K562 (cell line): Measurements from ENCODE around the gene FARSB. TPM values are rescaled to one million over a fixed set of nuclear protein-coding genes. Genes with fewer than 3 reads are reported as not detected.

Experiments used
- ATAC-seq: fragments of 200-7000 bp; cut with Tn5 transposase; 3 replicates; pipeline ENCODE4 v1.9.1; 2020; ENCODE audit warnings: moderate library complexity
- BruUV-seq: library from RNA; stranded (reverse); fragments of 400-500 nt; replicated peaks from 2 replicates; lab custom pipeline; 2021; lab: Mats Ljungman, UMichigan
- CTCF ChIA-PET: fragments of 300-600 bp; formaldehyde crosslinking; extraction: SDS; loops from one replicate; lab custom pipeline; 2021; ENCODE audit warnings: low intra/inter-chr PET ratio; lab: Yijun Ruan, JAX
- POLR2A ChIA-PET: fragments of 300-600, 350-650 bp; sonication (Branson Sonifier 250); formaldehyde crosslinking; extraction: SDS; loops from one replicate; lab custom pipeline; 2021; ENCODE audit warnings: antibody characterized with exemption, inconsistent platforms; lab: Yijun Ruan, JAX
- DNase-seq, 4 experiments: peaks; one replicate each; pipeline versions ENCODE4 v3.0.0 to v3.0.0-alpha.2; 2011 to 2018; ENCODE audit warnings: low spot score in 3 of 4, mixed read lengths in 3 of 4; ENCODE audit errors: extremely low read depth in 1 of 4
- FAIRE-seq: peaks from 2 replicates; lab custom pipeline; 2011; peaks lifted over from hg19 to GRCh38; lab: Jason Lieb, UNC
- H2AFZ ChIP-seq: 2 replicates; pipeline ENCODE4 v1.6.0; 2011; ENCODE audit warnings: low read depth, low read length, control low read depth, inconsistent platforms
- H3K27ac ChIP-seq: fragments of 200-600 bp; 3 replicates; pipeline ENCODE4 v1.8.0; 2011; ENCODE audit warnings: low read depth, mild to moderate bottlenecking, control low read depth, inconsistent platforms, low read length, moderate library complexity, mixed read lengths; ENCODE audit errors: extremely low read depth
- H3K27me3 ChIP-seq, 2 experiments: fragments of 300-600 bp in 1 of 2; 2 replicates in 1 of 2; 3 replicates in 1 of 2; pipeline versions ENCODE4 v1.6.0 to v1.8.0; 2011; ENCODE audit warnings: inconsistent platforms in 2 of 2, low read length in 2 of 2, mild to moderate bottlenecking in 1 of 2, mixed read lengths in 1 of 2, moderate library complexity in 1 of 2; ENCODE audit not compliant: control insufficient read depth in 2 of 2, insufficient read depth in 2 of 2
- H3K36me3 ChIP-seq: fragments of 300-600 bp; 3 replicates; pipeline ENCODE4 v1.8.0; 2011; ENCODE audit warnings: mild to moderate bottlenecking, low read length, inconsistent platforms; ENCODE audit not compliant: control insufficient read depth, insufficient read depth
- H3K4me1 ChIP-seq, 2 experiments: fragments of 200-600 bp in 1 of 2; replicated peaks in 1 of 2; 2 replicates in 1 of 2; 3 replicates in 1 of 2; pipeline versions ENCODE4 v1.5.1 to v1.8.0; 2011; ENCODE audit warnings: inconsistent platforms in 2 of 2, low read length in 2 of 2, mild to moderate bottlenecking in 1 of 2, mixed read lengths in 1 of 2, moderate library complexity in 1 of 2; ENCODE audit not compliant: control insufficient read depth in 2 of 2, insufficient read depth in 2 of 2
- H3K4me2 ChIP-seq: 2 replicates; pipeline ENCODE4 v1.6.1; 2011; ENCODE audit warnings: low read length, control low read depth, inconsistent platforms, mixed read lengths; ENCODE audit not compliant: insufficient read depth
- H3K4me3 ChIP-seq: fragments of 200-600 bp; sonication (generic), shearing (Covaris generic); 2 replicates; pipeline ENCODE4 v1.5.1; 2016; ENCODE audit warnings: control low read depth, inconsistent platforms
- H3K79me2 ChIP-seq: fragments of 200-600 bp; 3 replicates; pipeline ENCODE4 v1.8.0; 2011; ENCODE audit warnings: low read length, inconsistent platforms; ENCODE audit not compliant: control insufficient read depth, insufficient read depth
- H3K9ac ChIP-seq, 2 experiments: 2 replicates each; pipeline versions ENCODE4 v1.6.0 to v1.6.1; 2011; ENCODE audit warnings: low read depth in 2 of 2, low read length in 2 of 2, control low read depth in 1 of 2, inconsistent platforms in 1 of 2, mild to moderate bottlenecking in 1 of 2, mixed read lengths in 1 of 2; ENCODE audit not compliant: insufficient read depth in 1 of 2
- H3K9me1 ChIP-seq: one replicate; pipeline ENCODE4 v1.6.0; 2011; ENCODE audit warnings: inconsistent platforms, mild to moderate bottlenecking, low read length, moderate library complexity; ENCODE audit not compliant: control insufficient read depth, insufficient read depth
- H3K9me3 ChIP-seq: replicated peaks from 2 replicates; pipeline ENCODE4 v1.5.1; 2011; ENCODE audit warnings: low read depth, low read length, inconsistent platforms; ENCODE audit not compliant: control insufficient read depth, insufficient read depth
- H4K20me1 ChIP-seq: replicated peaks from 2 replicates; pipeline ENCODE4 v1.6.1; 2011; ENCODE audit warnings: low read length, inconsistent platforms, mixed read lengths; ENCODE audit not compliant: control insufficient read depth, insufficient read depth
- CBFA2T2 ChIP-seq: fragments of 450-650 bp; conservative IDR thresholded peaks from 2 replicates; pipeline ENCODE4 v1.6.1; 2017; ENCODE audit warnings: mild to moderate bottlenecking
- CBX1 ChIP-seq: sonication (generic); IDR thresholded peaks from 2 replicates; pipeline ENCODE4 v1.6.1; 2016; ENCODE audit warnings: antibody characterized with exemption, low read depth, mild to moderate bottlenecking
- CTBP1 ChIP-seq: fragments of 450-650 bp; IDR thresholded peaks from 2 replicates; pipeline ENCODE4 v1.6.1; 2016; ENCODE audit warnings: borderline replicate concordance
- DDX20 ChIP-seq: fragments of 450-650 bp; IDR thresholded peaks from 2 replicates; pipeline ENCODE4 v1.6.1; 2016; ENCODE audit warnings: missing genetic modification characterization, low read depth, mild to moderate bottlenecking, missing compliant biosample characterization, moderate library complexity
- GATA2 ChIP-seq: sonication (generic); formaldehyde crosslinking; IDR thresholded peaks from 2 replicates; pipeline ENCODE4 v1.4.0; 2020; ENCODE audit warnings: mild to moderate bottlenecking, missing genetic modification reagents
- GTF2E2 ChIP-seq: fragments of 200-800 bp; sonication (Bioruptor generic); IDR thresholded peaks from 2 replicates; pipeline ENCODE4 v1.6.1; 2016; ENCODE audit warnings: missing genetic modification characterization, missing compliant biosample characterization
- IRF1 ChIP-seq: sonication (generic); formaldehyde crosslinking; IDR thresholded peaks from 2 replicates; pipeline ENCODE4 v1.8.0; 2022; ENCODE audit warnings: missing genetic modification reagents, mild to moderate bottlenecking, borderline replicate concordance
- KLF16 ChIP-seq: IDR thresholded peaks from 2 replicates; pipeline ENCODE4 v1.6.1; 2016; ENCODE audit warnings: antibody characterized with exemption
- POLR2AphosphoS5 ChIP-seq: IDR thresholded peaks from 2 replicates; pipeline ENCODE4 v1.6.1; 2011; ENCODE audit warnings: mild to moderate bottlenecking, low read depth, low read length, moderate library complexity; ENCODE audit not compliant: control insufficient read depth, insufficient read depth
- RFX7 ChIP-seq: fragments of 250-450 bp; sonication (Bioruptor Pico); IDR thresholded peaks from 2 replicates; pipeline ENCODE4 v1.5.1; 2021; ENCODE audit warnings: mild to moderate bottlenecking
- RNF2 ChIP-seq: sonication (generic); IDR thresholded peaks from 2 replicates; pipeline ENCODE4 v1.6.1; 2016
- STAT5B ChIP-seq: fragments of 250-450 bp; sonication (Bioruptor Pico); IDR thresholded peaks from 2 replicates; pipeline ENCODE4 v1.8.0; 2021; ENCODE audit warnings: mild to moderate bottlenecking, inconsistent platforms
- ZKSCAN1 ChIP-seq: fragments of 150-350 bp; IDR thresholded peaks from 2 replicates; pipeline ENCODE4 v1.6.1; 2016; ENCODE audit warnings: low read depth, low read length
- in situ Hi-C: fragments of 300-500 bp; cut with MboI; formaldehyde crosslinking; loops from 4 replicates; pipeline ENCODE4 v1.15.0; 2018; ENCODE audit warnings: inconsistent platforms, mixed read lengths
- intact Hi-C: fragments of 100-400 bp; cut with micrococcal nuclease; formaldehyde crosslinking; loops from 2 replicates; pipeline ENCODE4 v1.14.2; 2022
- polyA plus RNA-seq, 8 experiments: library from polyadenylated mRNA; depleted of rRNA in 4 of 8; stranded (reverse) in 5 of 8; unstranded in 3 of 8; fragments of >200 nt; fragmentation: Nextera tagmentation in 2 of 8; fragmentation: Illumina TruSeq in 1 of 8; extraction: Ambion mirVana in 2 of 8; extraction: Trizol in 1 of 8; gene quantifications; 2 replicates each; pipeline versions ENCODE4 v1.2.1 to v1.2.3, GENCODE V29; 2011 to 2014; ENCODE audit warnings: inconsistent platforms in 1 of 8, missing spikeins in 1 of 8
- total RNA-seq, 7 experiments: library from RNA; depleted of rRNA in 6 of 7; stranded (reverse); fragments of >200 nt in 6 of 7; fragmentation: Illumina TruSeq in 2 of 7; extraction: Trizol in 2 of 7; gene quantifications; 2 replicates each; pipeline versions ENCODE4 v1.2.1 to v1.2.3, GENCODE V29; 2011 to 2021; ENCODE audit warnings: low replicate concordance in 1 of 7
- TF ChIP-seq, protein P1 (sequence below): sonication (generic); formaldehyde crosslinking; IDR thresholded peaks from 2 replicates; pipeline ENCODE4 v1.8.1; 2022; ENCODE audit warnings: missing genetic modification reagents

FARSB gene
- total and polyA plus RNA-seq, 9 of the 15 experiments (the other 6 are each of a cell fraction or from before 2014, with no cell fraction given): 26.6 to 171 (median 55.7) TPM

DNA sequence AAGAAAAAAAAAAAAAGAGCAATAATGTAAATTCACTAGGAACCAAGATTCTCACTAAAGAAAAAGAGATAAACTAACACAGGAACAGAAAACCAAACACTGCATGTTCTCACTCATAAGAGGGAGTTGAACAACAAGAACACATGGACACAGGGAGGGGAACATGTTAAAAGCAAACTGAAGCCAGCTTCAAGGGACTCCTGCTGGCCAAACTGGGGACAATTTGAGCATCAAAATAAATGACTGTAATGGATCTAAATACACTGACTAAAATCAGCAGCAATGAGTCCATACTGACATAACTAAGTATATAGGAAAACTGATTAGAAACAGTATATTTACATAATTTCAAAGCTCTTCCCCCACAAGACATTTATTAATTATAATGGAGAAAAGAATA lies 73.0 kb downstream of the FARSB start:
- intact Hi-C loops: no loop called here
- Histone ChIP-seq H3K4me2 (no peak overlapping the region), H3K27ac (no peak overlapping the region), H3K9ac (no peak overlapping the region), H3K27me3 (no peaks in the 10 kb centered on the region), H3K4me1 (no peaks in the 10 kb centered on the region), H3K79me2 (peaks cover 3% of the 10 kb centered on the region; the same call in 1 of the 3 replicates), H3K9me1 (no peaks in the 10 kb centered on the region), H2AFZ (no peak overlapping the region), H3K36me3 (peaks cover 36% of the 10 kb centered on the region; the same call in 2 of the 3 replicates), H4K20me1 (no peaks in the 10 kb centered on the region), H3K4me3 (no peak overlapping the region), H3K9me3 (no peaks in the 10 kb centered on the region)
- FAIRE-seq: no peak
- no peak for TF ChIP-seq IRF1 (CRISPR knock-in tag)
- TF ChIP-seq RNF2: no peak
- TF ChIP-seq GATA2 (CRISPR knock-in tag): no peak
- TF ChIP-seq GTF2E2 (tag): no peak
- TF ChIP-seq CTBP1: no peak
- no peak for TF ChIP-seq DDX20 (tag)
- TF ChIP-seq RFX7 (CRISPR knock-in tag): no peak
- TF ChIP-seq CBFA2T2: no peak
- TF ChIP-seq, protein P1, sequence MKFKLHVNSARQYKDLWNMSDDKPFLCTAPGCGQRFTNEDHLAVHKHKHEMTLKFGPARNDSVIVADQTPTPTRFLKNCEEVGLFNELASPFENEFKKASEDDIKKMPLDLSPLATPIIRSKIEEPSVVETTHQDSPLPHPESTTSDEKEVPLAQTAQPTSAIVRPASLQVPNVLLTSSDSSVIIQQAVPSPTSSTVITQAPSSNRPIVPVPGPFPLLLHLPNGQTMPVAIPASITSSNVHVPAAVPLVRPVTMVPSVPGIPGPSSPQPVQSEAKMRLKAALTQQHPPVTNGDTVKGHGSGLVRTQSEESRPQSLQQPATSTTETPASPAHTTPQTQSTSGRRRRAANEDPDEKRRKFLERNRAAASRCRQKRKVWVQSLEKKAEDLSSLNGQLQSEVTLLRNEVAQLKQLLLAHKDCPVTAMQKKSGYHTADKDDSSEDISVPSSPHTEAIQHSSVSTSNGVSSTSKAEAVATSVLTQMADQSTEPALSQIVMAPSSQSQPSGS (CRISPR knock-in tag): no peak
- TF ChIP-seq ZKSCAN1: no peak
- TF ChIP-seq POLR2AphosphoS5: no peak
- TF ChIP-seq KLF16: no peak
- TF ChIP-seq STAT5B (CRISPR knock-in tag): no peak
- TF ChIP-seq CBX1: no peak
- ATAC-seq: peak; percentile 68
- DNase-seq: no peak
- CTCF ChIA-PET: no interaction called here
- BruUV-seq: no TSS peak
- in situ Hi-C loops: no loop called here
- POLR2A ChIA-PET: no interaction called here
